Activated CD4-positive, CD25-positive, alpha-beta regulatory T cell treated with anti-CD3 and anti-CD28 coated beads, Interleukin-2, amount 50 U/mL, for 24 hours (primary cell): ENCODE data around the gene CD2AP.
A peak's percentile ranks its signal among the peaks of the same experiment; 100 is the strongest.
"Not testable (repeated sequence)": the region's sequence is repeated elsewhere in the genome, so short reads cannot be mapped to it uniquely, and the experiment has no call there.

Experiments used
- ATAC-seq, 2 donors: fragments of 150-1000 bp; cut with Tn5 transposase; one replicate each; pipeline ENCODE4 v1.10.0; 2021; ENCODE audit warnings: mild to moderate bottlenecking in 1 of 2, moderate library complexity in 1 of 2

CD2AP gene

GRCh38 chr6:47509937-47510336 is 32.3 kb downstream of the CD2AP start:
- no peak for ATAC-seq

- no peak for ATAC-seq
These were observed 35.3 kb downstream of the CD2AP start for GRCh38 chr6:47512872-47513271.

DNA sequence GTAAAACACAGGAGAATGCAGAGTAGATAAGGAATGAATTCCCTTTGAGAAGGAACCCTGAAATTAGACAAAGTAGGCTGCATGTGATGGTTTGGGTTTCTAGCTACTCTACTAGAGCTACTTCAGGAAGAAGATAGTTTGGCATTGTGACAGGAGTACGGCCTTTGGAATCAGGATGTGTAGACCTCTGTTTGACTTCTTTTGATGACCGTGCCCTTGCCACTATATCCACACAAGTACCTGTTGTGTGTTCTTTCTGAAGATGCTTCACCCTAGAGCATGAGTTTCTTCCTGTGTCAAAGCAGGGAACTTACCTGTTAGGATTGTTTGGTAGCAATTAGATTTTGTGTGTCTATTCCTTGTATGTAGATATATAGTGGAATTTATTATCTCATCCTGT is 41.7 kb downstream of the CD2AP start:
- no peak for ATAC-seq

- ATAC-seq: no peak
These were observed 42.7 kb downstream of the CD2AP start for GRCh38 chr6:47520282-47520681.

DNA sequence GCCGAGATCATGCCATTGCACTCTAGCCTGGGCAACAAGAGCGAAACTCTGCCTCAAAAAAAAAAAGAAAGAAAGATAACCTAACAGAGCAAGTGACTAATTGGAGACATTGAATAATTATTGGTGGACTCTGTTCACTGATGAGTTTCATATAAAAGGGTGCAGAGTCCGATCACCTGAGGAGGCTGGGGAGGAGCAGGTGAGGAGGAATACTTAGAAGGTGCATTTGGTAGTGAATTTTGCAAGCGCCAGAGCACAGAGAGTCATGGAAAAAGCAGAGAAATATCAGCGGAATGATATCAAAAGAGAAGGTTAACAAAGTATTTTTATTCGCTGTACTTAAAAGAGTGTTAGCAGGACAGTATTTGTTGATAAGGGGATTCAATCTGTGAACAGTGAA is 44.4 kb downstream of the CD2AP start:
- no peak for ATAC-seq

GRCh38 chr6:47524136-47524845 is 46.7 kb downstream of the CD2AP start:
- ATAC-seq: no peak

- ATAC-seq: no peak
These were observed 47.9 kb downstream of the CD2AP start for GRCh38 chr6:47525330-47526057.

- ATAC-seq: no peak
These were observed 49.7 kb downstream of the CD2AP start for GRCh38 chr6:47527274-47527673.

DNA sequence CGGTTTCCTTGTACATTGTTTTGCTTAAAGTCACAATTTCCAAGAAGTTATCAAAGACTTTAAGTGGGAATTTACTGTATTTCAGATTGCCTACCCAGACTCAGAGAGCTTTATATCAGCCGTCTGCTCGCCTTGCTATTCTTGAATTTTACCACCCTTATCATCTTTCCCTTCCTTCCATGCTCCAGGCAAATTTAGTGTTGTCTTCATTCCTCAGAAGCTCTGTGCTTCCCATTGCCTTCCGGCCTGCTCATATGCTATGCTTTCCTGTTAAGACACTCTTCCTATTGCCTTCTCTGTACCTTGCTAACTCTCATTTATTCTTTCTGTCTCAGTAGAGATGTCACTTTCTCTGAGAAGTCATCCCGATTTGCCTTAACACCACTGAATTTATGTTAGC is 52.1 kb downstream of the CD2AP start:
- no peak for ATAC-seq

GRCh38 chr6:47532981-47533585 is 55.5 kb downstream of the CD2AP start:
- no peak for ATAC-seq

GRCh38 chr6:47534063-47534462 is 56.5 kb downstream of the CD2AP start:
- ATAC-seq: no peak

DNA sequence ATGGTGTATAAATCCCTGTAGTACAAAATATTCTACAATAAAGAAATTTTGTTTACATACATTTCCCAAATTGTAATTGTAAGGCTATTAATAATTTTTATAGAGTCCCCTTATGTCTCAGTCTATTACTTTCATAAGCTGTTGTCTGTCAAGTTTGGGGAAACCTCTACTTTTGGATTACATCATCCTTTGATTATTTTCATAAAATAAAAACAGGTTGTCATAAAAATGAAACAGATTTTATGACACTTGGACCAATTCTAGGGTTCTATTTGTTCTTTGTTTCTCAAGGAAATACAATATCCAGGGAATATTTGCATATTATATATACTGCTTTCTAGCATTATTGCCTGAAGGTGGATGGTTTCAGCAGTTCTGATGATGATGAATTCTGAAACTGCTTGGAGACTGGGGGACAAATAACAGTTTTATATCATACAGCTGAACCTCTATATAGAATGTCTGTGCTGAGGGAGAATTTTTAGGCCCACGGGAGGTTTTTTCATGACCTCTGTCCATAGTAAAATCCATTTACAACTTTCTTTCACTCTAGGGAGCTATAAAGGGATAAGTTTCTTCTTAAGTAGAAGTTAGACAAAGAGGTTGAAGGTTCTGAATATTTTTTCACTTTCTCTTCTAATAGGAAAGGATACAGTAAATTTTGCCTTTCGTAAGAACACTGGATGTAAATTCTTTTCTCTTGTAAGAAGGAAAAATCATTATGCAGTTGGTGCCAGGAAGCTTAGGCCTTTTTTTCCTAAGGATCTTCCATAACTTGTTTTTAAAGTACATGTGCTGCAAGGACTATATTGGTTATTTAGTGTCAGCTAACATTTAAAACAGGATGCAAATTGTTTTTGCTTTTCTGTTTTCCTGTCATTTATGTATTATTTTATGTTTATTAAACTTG is 58.0 kb downstream of the CD2AP start:
- no peak for ATAC-seq

- peak in 1 of 2 donors; percentile 13 for ATAC-seq
These were observed 59.3 kb downstream of the CD2AP start for GRCh38 chr6:47536816-47537401.

DNA sequence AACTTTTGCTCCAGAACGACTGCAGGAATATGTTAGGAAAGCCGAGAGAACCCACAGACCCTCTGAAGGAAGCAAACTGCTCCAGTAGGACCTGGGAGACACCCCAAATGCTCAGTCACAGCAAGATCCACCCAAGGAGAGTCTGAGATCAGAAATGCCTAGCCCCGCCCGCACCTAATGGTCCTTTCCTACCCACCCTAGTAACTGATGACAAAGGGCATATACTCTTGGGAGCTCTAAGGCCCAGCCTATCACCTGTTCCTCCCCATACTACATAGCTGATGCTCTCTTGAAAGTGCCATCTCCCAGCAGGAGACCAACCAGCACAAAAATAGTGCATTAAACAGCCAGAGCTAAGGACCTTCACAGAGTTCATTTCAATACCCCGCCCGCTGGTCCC is 67.6 kb downstream of the CD2AP start:
- no peak for ATAC-seq

DNA sequence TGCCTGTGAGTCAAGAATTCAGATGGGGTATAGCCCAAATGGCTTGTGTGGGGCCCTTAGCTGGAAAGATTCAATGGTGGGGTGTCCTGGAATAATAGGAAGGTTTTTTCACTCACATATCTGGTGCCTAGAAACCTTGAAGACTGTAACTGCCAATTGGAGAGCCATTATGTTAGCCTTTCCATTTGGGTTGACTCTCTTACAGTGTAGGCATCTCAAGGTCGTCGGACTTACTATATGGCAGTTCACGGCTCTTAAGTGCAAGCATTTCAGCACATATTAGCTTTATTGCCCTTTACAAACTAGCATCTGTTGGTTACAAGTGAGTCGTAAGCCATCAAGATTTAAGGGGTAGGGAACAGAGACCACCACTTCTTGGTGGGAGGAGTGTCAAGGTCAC is 74.1 kb downstream of the CD2AP start:
- no peak for ATAC-seq

- ATAC-seq: no peak
These were observed 74.7 kb downstream of the CD2AP start for GRCh38 chr6:47552319-47552718.

- ATAC-seq: not testable (repeated sequence)
These were observed 75.7 kb downstream of the CD2AP start for GRCh38 chr6:47553243-47553642.

DNA sequence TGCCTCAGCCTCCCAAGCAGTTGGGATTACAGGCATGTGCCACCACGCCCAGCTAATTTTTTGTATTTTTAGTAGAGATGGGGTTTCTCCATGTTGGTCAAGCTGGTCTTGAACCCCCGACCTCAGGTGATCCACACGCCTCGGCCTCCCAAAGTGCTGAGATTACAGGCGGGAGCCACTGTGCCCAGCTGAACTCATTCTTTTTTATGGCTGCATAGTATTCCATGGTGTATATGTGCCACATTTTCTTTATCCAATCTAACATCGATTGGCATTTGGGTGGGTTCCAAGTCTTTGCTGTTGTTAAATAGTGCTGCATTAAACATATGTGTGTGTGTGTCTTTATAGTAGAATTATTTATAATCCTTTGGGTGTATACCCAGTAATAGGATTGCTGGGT is 78.9 kb downstream of the CD2AP start:
- not testable (repeated sequence) for ATAC-seq

DNA sequence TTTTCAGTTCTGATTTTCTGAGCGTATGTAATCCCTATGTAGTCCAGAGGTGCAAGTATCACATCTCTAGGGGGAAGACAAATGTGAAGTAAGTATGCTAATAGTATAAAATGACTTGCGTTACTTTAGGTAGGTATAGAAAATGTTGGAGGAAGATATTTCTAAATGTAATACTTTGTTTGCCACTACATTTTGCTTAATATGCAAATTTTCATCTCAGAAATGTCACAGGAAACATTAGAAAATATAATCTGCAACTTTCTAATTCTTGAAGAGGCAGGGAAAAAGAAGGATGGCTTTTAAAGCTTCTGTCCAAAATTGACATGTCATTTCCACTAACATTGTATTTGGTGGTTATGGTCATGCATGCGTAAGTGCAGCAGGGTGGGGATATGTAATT is 85.6 kb downstream of the CD2AP start:
- no peak for ATAC-seq

GRCh38 chr6:47566602-47567001 is 89.0 kb downstream of the CD2AP start:
- ATAC-seq: not testable (repeated sequence)

DNA sequence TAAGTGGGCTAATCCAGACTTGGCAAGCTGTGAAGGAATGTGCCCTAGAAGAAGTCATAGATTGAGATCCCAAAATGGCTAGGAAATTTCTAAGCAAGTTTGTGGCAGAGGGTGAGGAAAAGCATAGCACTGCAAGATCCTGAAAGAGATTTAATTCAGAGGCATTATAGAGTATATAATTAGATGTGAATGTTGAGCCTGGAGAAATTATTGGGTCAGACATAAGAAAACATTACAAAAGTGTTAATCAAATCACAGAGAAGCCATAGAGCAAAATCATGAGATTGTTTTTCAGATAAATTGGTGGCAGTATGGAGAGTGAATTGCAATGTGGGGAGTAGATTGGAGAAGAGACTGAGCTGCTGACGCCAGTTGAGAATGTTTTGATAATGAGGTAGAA is 90.0 kb downstream of the CD2AP start:
- no peak for ATAC-seq

DNA sequence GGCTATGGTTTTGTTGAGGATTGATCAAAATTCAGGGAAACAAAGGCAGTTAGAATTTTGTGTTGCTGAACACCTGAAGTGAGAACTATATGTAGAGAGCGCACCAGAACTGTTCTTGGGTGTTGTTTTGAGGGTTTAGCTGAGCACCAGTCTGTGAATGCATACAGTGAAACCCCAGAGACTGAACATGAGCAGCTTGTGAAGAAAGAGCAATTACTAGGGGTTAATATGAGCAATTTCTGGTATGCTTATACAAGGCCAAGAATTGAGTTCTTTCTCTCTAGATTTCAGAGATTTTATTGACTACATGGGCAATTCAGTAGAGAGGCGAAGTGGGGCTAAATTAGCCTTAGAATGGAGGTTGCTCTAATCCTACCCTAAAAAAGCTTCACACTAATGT is 93.9 kb downstream of the CD2AP start:
- ATAC-seq: no peak

- ATAC-seq: no peak
These were observed 95.5 kb downstream of the CD2AP start for GRCh38 chr6:47573109-47573508.
